ENCODE measurements around the gene ROBO1.

The ROBO1 gene

GRCh38 chr3:79364784-79365183, 403.0 kb downstream of the ROBO1 start:
- no peaks in the 10 kb centered on the region for H3K9me3 ChIP-seq
- no peaks in the 10 kb centered on the region for H3K36me3 ChIP-seq
- TF ChIP-seq CTCF (IDR thresholded peaks at IDR 0.05): no peak
- H3K4me3 ChIP-seq (ENCODE audit: low read depth in 1 of 2, low read length in 1 of 2): no peak overlapping the region
- H3K27ac ChIP-seq: no peak overlapping the region
- H3K4me1 ChIP-seq (ENCODE audit: control insufficient read depth in 1 of 2, insufficient read depth in 1 of 2, low read depth in 1 of 2, low read length in 1 of 2): no peaks in the 10 kb centered on the region
- H3K27me3 ChIP-seq: no peaks in the 10 kb centered on the region

- Histone ChIP-seq H3K27ac (no peak overlapping the region), H3K36me3 (no peaks in the 10 kb centered on the region), H3K27me3 (no peaks in the 10 kb centered on the region), H3K4me3 (ENCODE audit: low read depth in 1 of 2, low read length in 1 of 2) (no peak overlapping the region), H3K9me3 (no peaks in the 10 kb centered on the region), H3K4me1 (ENCODE audit: control insufficient read depth in 1 of 2, insufficient read depth in 1 of 2, low read depth in 1 of 2, low read length in 1 of 2) (no peaks in the 10 kb centered on the region)
- no peak for TF ChIP-seq CTCF (IDR thresholded peaks at IDR 0.05)
These were observed 405.1 kb downstream of the ROBO1 start for GRCh38 chr3:79362571-79363270.

GRCh38 chr3:79361748-79362378, 405.9 kb downstream of the ROBO1 start:
- TF ChIP-seq CTCF (IDR thresholded peaks at IDR 0.05): no peak
- Histone ChIP-seq H3K27ac (no peak overlapping the region), H3K36me3 (no peaks in the 10 kb centered on the region), H3K9me3 (no peaks in the 10 kb centered on the region), H3K4me1 (ENCODE audit: control insufficient read depth in 1 of 2, insufficient read depth in 1 of 2, low read depth in 1 of 2, low read length in 1 of 2) (no peaks in the 10 kb centered on the region), H3K4me3 (ENCODE audit: low read depth in 1 of 2, low read length in 1 of 2) (no peak overlapping the region), H3K27me3 (no peaks in the 10 kb centered on the region)

- no peak overlapping the region for H3K4me3 ChIP-seq (ENCODE audit: low read depth in 1 of 2, low read length in 1 of 2)
- no peak for TF ChIP-seq CTCF (IDR thresholded peaks at IDR 0.05)
These were observed 409.5 kb downstream of the ROBO1 start for GRCh38 chr3:79358327-79358726.

GRCh38 chr3:79354179-79354688, 413.6 kb downstream of the ROBO1 start:
- Histone ChIP-seq H3K4me1 (ENCODE audit: control insufficient read depth in 1 of 2, insufficient read depth in 1 of 2, low read depth in 1 of 2, low read length in 1 of 2) (no peaks in the 10 kb centered on the region), H3K9me3 (no peaks in the 10 kb centered on the region), H3K27me3 (no peaks in the 10 kb centered on the region), H3K27ac (no peak overlapping the region), H3K36me3 (no peaks in the 10 kb centered on the region), H3K4me3 (ENCODE audit: low read depth in 1 of 2, low read length in 1 of 2) (no peak overlapping the region)
- TF ChIP-seq CTCF (IDR thresholded peaks at IDR 0.05): no peak

More at GRCh38 chr3:79358327-79358726, 409.5 kb downstream of the ROBO1 start:
- Histone ChIP-seq H3K27me3 (no peaks in the 10 kb centered on the region), H3K4me1 (ENCODE audit: control insufficient read depth in 1 of 2, insufficient read depth in 1 of 2, low read depth in 1 of 2, low read length in 1 of 2) (no peaks in the 10 kb centered on the region), H3K27ac (no peak overlapping the region), H3K36me3 (no peaks in the 10 kb centered on the region), H3K9me3 (no peaks in the 10 kb centered on the region)
